Measurements from ENCODE around the gene GABRB2. TPM values are rescaled to one million over a fixed set of nuclear protein-coding genes. Genes with fewer than 3 reads are reported as not detected.
"Not testable (repeated sequence)": the region's sequence is repeated elsewhere in the genome, so short reads cannot be mapped to it uniquely, and the experiment has no call there.

The GABRB2 gene
- total RNA-seq, 1 donor: not detected

GRCh38 chr5:161277011-161277410 lies 269.5 kb downstream of the GABRB2 start:
- no peaks in the 10 kb centered on the region for H3K9me3 ChIP-seq (ENCODE audit: low read depth, low read length)
- H3K4me1 ChIP-seq (ENCODE audit: insufficient read depth, low read length): no peaks in the 10 kb centered on the region
- no peak overlapping the region for H3K4me3 ChIP-seq (ENCODE audit: low read length)
- H3K27me3 ChIP-seq (ENCODE audit: insufficient read depth, low read length): no peaks in the 10 kb centered on the region

GRCh38 chr5:161274951-161275350 lies 271.6 kb downstream of the GABRB2 start:
- H3K9me3 ChIP-seq (ENCODE audit: low read depth, low read length): no peaks in the 10 kb centered on the region
- no peaks in the 10 kb centered on the region for H3K27me3 ChIP-seq (ENCODE audit: insufficient read depth, low read length)
- no peaks in the 10 kb centered on the region for H3K4me1 ChIP-seq (ENCODE audit: insufficient read depth, low read length)
- H3K4me3 ChIP-seq (ENCODE audit: low read length): no peak overlapping the region

- Histone ChIP-seq H3K4me1 (ENCODE audit: insufficient read depth, low read length) (no peaks in the 10 kb centered on the region), H3K9me3 (ENCODE audit: low read depth, low read length) (no peaks in the 10 kb centered on the region), H3K27me3 (ENCODE audit: insufficient read depth, low read length) (no peaks in the 10 kb centered on the region), H3K4me3 (ENCODE audit: low read length) (no peak overlapping the region)
Measured at GRCh38 chr5:161273410-161273809, 273.1 kb downstream of the GABRB2 start.

- Histone ChIP-seq H3K27me3 (ENCODE audit: insufficient read depth, low read length) (no peaks in the 10 kb centered on the region), H3K4me1 (ENCODE audit: insufficient read depth, low read length) (no peaks in the 10 kb centered on the region), H3K9me3 (ENCODE audit: low read depth, low read length) (no peaks in the 10 kb centered on the region), H3K4me3 (ENCODE audit: low read length) (no peak overlapping the region)
Measured at GRCh38 chr5:161271816-161272215, 274.7 kb downstream of the GABRB2 start.

- Histone ChIP-seq H3K4me1 (ENCODE audit: insufficient read depth, low read length) (no peaks in the 10 kb centered on the region), H3K9me3 (ENCODE audit: low read depth, low read length) (no peaks in the 10 kb centered on the region), H3K27me3 (ENCODE audit: insufficient read depth, low read length) (no peaks in the 10 kb centered on the region), H3K4me3 (ENCODE audit: low read length) (no peak overlapping the region)
Measured at GRCh38 chr5:161269125-161269524, 277.4 kb downstream of the GABRB2 start.

- H3K4me3 ChIP-seq (ENCODE audit: low read length): no peak overlapping the region
- H3K4me1 ChIP-seq (ENCODE audit: insufficient read depth, low read length): no peaks in the 10 kb centered on the region
- H3K27me3 ChIP-seq (ENCODE audit: insufficient read depth, low read length): no peaks in the 10 kb centered on the region
- no peaks in the 10 kb centered on the region for H3K9me3 ChIP-seq (ENCODE audit: low read depth, low read length)
Measured at GRCh38 chr5:161266954-161267353, 279.6 kb downstream of the GABRB2 start.

GRCh38 chr5:161265006-161265405 lies 281.5 kb downstream of the GABRB2 start:
- Histone ChIP-seq H3K4me3 (ENCODE audit: low read length) (no peak overlapping the region), H3K27me3 (ENCODE audit: insufficient read depth, low read length) (no peaks in the 10 kb centered on the region), H3K9me3 (ENCODE audit: low read depth, low read length) (no peaks in the 10 kb centered on the region), H3K4me1 (ENCODE audit: insufficient read depth, low read length) (no peaks in the 10 kb centered on the region)

- Histone ChIP-seq H3K9me3 (ENCODE audit: low read depth, low read length) (no peaks in the 10 kb centered on the region), H3K27me3 (ENCODE audit: insufficient read depth, low read length) (no peaks in the 10 kb centered on the region), H3K4me1 (ENCODE audit: insufficient read depth, low read length) (no peaks in the 10 kb centered on the region), H3K4me3 (ENCODE audit: low read length) (no peak overlapping the region)
Measured at GRCh38 chr5:161263191-161263590, 283.3 kb downstream of the GABRB2 start.

GRCh38 chr5:161261668-161262323 lies 284.7 kb downstream of the GABRB2 start:
- no peaks in the 10 kb centered on the region for H3K27me3 ChIP-seq (ENCODE audit: insufficient read depth, low read length)
- H3K4me3 ChIP-seq (ENCODE audit: low read length): no peak overlapping the region
- H3K9me3 ChIP-seq (ENCODE audit: low read depth, low read length): no peaks in the 10 kb centered on the region
- H3K4me1 ChIP-seq (ENCODE audit: insufficient read depth, low read length): no peaks in the 10 kb centered on the region

- Histone ChIP-seq H3K4me1 (ENCODE audit: insufficient read depth, low read length) (no peaks in the 10 kb centered on the region), H3K4me3 (ENCODE audit: low read length) (no peak overlapping the region), H3K9me3 (ENCODE audit: low read depth, low read length) (no peaks in the 10 kb centered on the region), H3K27me3 (ENCODE audit: insufficient read depth, low read length) (no peaks in the 10 kb centered on the region)
Measured at GRCh38 chr5:161258438-161258837, 288.1 kb downstream of the GABRB2 start.

GRCh38 chr5:161256957-161257356 lies 289.6 kb downstream of the GABRB2 start:
- Histone ChIP-seq H3K4me1 (ENCODE audit: insufficient read depth, low read length) (no peaks in the 10 kb centered on the region), H3K9me3 (ENCODE audit: low read depth, low read length) (no peaks in the 10 kb centered on the region), H3K4me3 (ENCODE audit: low read length) (no peak overlapping the region), H3K27me3 (ENCODE audit: insufficient read depth, low read length) (no peaks in the 10 kb centered on the region)

GRCh38 chr5:161252955-161253354 lies 293.6 kb downstream of the GABRB2 start:
- not testable (repeated sequence) for H3K9me3 ChIP-seq (ENCODE audit: low read depth, low read length); H3K4me3 ChIP-seq (ENCODE audit: low read length); H3K4me1 ChIP-seq (ENCODE audit: insufficient read depth, low read length); H3K27me3 ChIP-seq (ENCODE audit: insufficient read depth, low read length)

- H3K4me3 ChIP-seq (ENCODE audit: low read length): no peak overlapping the region
- H3K27me3 ChIP-seq (ENCODE audit: insufficient read depth, low read length): no peaks in the 10 kb centered on the region
- H3K4me1 ChIP-seq (ENCODE audit: insufficient read depth, low read length): no peaks in the 10 kb centered on the region
- H3K9me3 ChIP-seq (ENCODE audit: low read depth, low read length): no peaks in the 10 kb centered on the region
Measured at GRCh38 chr5:161246749-161247148, 299.8 kb downstream of the GABRB2 start.

- not testable (repeated sequence) for H3K27me3 ChIP-seq (ENCODE audit: insufficient read depth, low read length); H3K4me3 ChIP-seq (ENCODE audit: low read length); H3K4me1 ChIP-seq (ENCODE audit: insufficient read depth, low read length); H3K9me3 ChIP-seq (ENCODE audit: low read depth, low read length)
Measured at GRCh38 chr5:161245846-161246245, 300.7 kb downstream of the GABRB2 start.

Measured in mononuclear cell (primary cell).